Effector memory CD4-positive, alpha-beta T cell (primary cell): ENCODE results near the gene L1CAM.

Source experiments
- DNase-seq, 3 donors: peaks; one replicate each; pipeline ENCODE4 v3.0.0-alpha.2; 2020
- H3K27ac ChIP-seq: 2 replicates; pipeline ENCODE4 v1.7.0; 2013; ENCODE audit warnings: mild to moderate bottlenecking, low read length, moderate library complexity; ENCODE audit not compliant: insufficient read depth, poor library complexity, severe bottlenecking
- H3K27me3 ChIP-seq: replicated peaks from 2 replicates; pipeline ENCODE4 v1.7.0; 2013; ENCODE audit warnings: mild to moderate bottlenecking, low read length; ENCODE audit not compliant: insufficient read depth, control insufficient read depth, poor library complexity, severe bottlenecking
- H3K36me3 ChIP-seq: 2 replicates; pipeline ENCODE4 v1.7.0; 2013; ENCODE audit warnings: mild to moderate bottlenecking, low read length, moderate library complexity; ENCODE audit not compliant: control insufficient read depth, insufficient read depth
- H3K4me1 ChIP-seq: 2 replicates; pipeline ENCODE4 v1.7.0; 2013; ENCODE audit warnings: low read length, mild to moderate bottlenecking; ENCODE audit not compliant: control insufficient read depth, insufficient read depth, poor library complexity, severe bottlenecking
- H3K4me3 ChIP-seq: 2 replicates; pipeline ENCODE4 v1.7.0; 2013; ENCODE audit warnings: low read length, low read depth, mild to moderate bottlenecking; ENCODE audit not compliant: insufficient read depth, poor library complexity, severe bottlenecking
- H3K9me3 ChIP-seq: 2 replicates; pipeline ENCODE4 v1.7.0; 2013; ENCODE audit warnings: mild to moderate bottlenecking, low read length, moderate library complexity; ENCODE audit not compliant: control insufficient read depth

The L1CAM gene

DNA sequence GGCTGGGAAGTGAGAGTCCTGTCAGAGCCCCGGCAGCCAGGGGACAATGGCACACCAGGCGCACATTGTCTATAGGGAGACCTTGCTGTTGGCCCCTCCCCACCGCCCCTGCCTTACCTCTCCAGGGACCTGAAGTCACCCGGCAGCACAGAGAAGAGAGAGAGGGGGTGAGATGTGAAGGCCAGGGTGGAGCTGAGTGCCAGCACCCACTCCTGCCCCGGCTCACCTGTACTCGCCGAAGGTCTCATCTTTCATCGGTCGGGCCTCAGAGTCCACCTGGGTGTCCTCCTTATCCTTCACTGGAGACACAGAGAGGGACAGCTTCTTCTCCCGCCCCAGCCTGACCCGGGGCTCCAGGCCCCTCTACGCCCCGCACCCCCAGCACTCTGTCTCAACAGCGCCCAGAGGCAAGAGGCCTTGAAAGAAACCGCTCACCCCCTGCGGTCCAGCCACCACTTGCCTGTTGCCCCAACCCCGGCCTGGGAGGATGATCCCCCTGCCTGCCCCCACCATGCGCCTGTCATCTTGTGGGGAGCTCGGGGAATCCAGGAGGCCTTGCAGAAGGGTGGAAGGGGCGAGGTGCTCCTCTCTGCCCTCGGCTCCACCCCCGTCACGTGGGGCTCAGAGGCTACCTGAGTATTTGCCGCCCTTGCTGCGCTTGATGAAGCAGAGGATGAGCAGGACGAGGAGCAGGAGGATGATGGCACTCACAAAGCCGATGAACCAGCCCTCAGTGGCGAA, 22.6 kb downstream of the L1CAM start:
- H3K36me3 ChIP-seq: no peaks in the 10 kb centered on the region
- H3K4me1 ChIP-seq: no peaks in the 10 kb centered on the region
- no peak overlapping the region for H3K27ac ChIP-seq
- no peak for DNase-seq
- H3K27me3 ChIP-seq: no peaks in the 10 kb centered on the region
- H3K9me3 ChIP-seq: no peaks in the 10 kb centered on the region
- no peak overlapping the region for H3K4me3 ChIP-seq

DNA sequence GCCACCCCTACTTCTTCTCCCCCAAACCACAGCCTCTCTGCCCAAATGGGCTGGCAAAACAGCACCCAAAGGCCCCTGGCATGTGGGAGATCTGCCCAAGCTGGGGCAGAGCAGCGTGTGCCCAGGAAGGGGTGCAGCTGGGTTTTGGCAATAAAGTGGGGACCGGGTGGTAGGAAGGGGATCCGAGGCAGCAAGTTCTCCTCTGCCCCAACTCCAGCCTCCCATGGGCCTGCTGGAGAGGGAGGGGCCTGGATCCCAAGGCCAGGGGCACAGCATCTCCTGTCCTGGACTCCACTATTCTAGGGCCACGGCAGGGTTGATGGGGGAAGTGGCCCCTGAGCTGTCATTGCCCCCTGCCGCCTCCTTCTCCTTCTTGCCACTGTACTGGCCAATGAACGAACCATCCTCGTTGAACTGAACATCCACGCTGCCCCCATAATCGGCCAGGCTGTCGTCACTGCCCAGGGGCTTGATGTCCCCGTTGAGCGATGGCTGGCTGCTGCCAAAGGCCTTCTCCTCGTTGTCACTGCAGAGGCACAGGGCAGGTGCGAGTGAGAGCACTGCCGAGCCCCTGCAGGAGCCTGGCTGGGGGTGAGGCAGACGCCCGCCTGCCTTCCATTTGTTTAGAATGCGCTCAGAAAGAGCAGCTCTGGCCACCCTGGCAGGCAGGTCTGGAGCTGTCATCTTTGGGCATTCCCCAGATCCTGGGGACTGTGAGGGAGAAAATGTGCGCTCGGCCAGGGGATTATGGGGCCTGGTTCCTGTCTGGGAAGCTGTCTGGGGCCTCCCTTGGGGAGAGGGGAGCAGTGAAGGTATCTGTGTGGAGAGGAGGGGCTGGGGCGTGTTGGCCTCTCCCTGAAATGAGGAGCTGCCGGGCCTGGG, 23.4 kb downstream of the L1CAM start:
- Histone ChIP-seq H3K36me3 (no peaks in the 10 kb centered on the region), H3K27me3 (no peaks in the 10 kb centered on the region), H3K4me3 (no peak overlapping the region), H3K9me3 (no peaks in the 10 kb centered on the region), H3K4me1 (no peaks in the 10 kb centered on the region), H3K27ac (no peak overlapping the region)
- no peak for DNase-seq

DNA sequence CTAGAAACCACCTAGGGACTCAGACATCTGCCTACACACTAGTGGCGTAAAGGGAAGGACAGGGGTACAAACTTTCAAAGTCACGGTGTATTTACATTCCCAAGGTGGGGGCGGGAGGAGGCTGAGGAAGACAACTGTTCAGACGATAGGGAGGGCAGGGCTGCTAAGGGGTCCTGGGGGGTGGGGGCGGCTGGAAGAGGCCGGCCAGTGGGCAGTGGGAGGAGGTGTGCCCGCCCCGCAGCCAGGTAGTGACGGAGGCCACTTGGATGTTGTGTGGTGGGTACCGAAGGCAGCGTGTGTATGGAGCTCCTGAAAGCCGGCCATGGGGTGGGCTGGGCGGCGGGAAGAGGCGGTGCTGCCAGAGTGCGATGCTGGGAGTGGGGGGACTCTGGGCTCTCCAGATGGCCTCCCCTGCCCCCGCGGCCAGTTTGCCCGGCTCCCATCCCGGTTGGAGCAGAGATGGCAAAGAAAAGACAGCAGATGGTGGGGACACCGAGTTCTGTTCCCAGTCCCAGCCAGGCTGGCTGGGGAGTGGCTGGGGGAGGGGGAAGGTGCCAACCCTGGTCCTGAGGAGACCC, 24.2 kb downstream of the L1CAM start:
- Histone ChIP-seq H3K27ac (no peak overlapping the region), H3K4me3 (no peak overlapping the region), H3K36me3 (no peaks in the 10 kb centered on the region), H3K27me3 (no peaks in the 10 kb centered on the region), H3K4me1 (no peaks in the 10 kb centered on the region), H3K9me3 (no peaks in the 10 kb centered on the region)
- no peak for DNase-seq

DNA sequence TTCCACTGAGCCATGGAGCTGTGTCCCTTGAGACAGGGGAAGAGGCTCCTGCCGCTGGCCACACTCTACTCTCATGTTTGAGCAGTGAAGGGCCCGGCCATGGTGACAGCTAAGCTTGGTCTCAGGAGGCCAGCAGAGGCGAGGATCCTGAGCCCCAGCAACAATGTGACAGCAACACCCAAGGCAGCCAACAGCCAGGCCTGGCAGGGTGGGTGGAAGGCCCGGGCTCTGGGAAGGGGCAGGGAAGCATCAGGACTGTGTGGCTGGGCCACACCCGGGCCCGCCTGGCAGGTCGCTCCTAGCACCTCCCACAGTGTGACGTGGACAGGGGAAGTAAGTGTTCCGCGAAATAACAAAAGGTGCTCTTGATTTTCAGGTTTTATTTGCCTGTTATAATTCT, 24.8 kb downstream of the L1CAM start:
- no peaks in the 10 kb centered on the region for H3K9me3 ChIP-seq
- DNase-seq: no peak

DNA sequence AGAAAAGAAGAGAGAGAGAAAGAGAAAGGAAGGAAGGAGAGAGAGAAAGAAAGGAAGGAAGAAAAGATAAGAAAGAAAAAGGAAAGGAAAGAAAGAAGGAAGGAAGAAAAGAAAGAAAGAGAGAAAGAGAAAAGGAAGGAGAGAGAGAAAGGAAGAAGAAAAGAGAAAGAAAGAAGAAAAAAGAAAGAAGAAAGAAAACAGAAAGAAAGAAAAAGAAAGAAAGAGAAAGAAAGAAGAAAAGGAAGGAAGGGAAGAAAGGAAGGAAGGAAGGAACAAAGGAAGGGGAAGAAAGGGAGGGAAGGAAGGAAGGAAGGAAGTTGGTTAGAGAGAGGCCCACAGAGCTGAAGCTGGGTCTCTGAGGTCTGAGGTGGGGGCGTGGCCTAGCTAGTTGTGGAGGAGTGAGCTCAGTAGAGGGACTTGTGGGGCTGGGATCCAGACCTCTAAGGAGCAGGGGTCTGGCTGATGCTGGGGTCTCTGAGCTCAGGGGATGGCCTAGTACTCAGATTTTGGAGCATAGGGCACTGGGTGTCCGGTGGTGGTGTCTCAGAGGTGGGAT, 28.5 kb downstream of the L1CAM start:
- no peak overlapping the region for H3K27ac ChIP-seq
- H3K9me3 ChIP-seq: no peaks in the 10 kb centered on the region
- H3K36me3 ChIP-seq: no peaks in the 10 kb centered on the region
- DNase-seq: no peak
- no peaks in the 10 kb centered on the region for H3K27me3 ChIP-seq
- H3K4me1 ChIP-seq: no peaks in the 10 kb centered on the region
- no peak overlapping the region for H3K4me3 ChIP-seq

More for the DNA sequence above, 24.8 kb downstream of the L1CAM start:
- Histone ChIP-seq H3K27me3 (no peaks in the 10 kb centered on the region), H3K4me3 (no peak overlapping the region), H3K27ac (no peak overlapping the region), H3K4me1 (no peaks in the 10 kb centered on the region), H3K36me3 (no peaks in the 10 kb centered on the region)

DNA sequence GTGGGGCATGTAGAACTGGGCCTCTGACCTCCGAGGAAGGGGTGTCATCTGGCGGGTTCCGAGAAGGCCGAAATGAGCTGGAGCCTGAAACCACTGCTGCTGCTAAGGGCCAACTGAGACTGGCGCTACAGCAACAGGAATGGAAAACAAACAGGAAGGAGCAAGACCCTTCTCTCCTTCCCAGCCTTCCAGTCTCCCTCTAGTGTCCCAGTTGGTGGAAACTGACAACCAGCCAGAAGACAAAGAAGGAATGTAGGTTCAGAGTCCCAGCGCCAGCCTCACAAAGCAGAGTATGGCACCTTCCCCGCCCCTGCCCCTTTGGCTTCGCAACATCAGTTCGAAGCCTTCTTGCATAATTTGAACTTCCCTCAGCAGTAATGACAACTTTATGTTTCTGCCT, 31.3 kb downstream of the L1CAM start:
- H3K4me1 ChIP-seq: no peaks in the 10 kb centered on the region
- H3K4me3 ChIP-seq: no peak overlapping the region
- no peak for DNase-seq
- H3K36me3 ChIP-seq: no peaks in the 10 kb centered on the region
- no peaks in the 10 kb centered on the region for H3K27me3 ChIP-seq
- no peak overlapping the region for H3K27ac ChIP-seq
- H3K9me3 ChIP-seq: no peaks in the 10 kb centered on the region

DNA sequence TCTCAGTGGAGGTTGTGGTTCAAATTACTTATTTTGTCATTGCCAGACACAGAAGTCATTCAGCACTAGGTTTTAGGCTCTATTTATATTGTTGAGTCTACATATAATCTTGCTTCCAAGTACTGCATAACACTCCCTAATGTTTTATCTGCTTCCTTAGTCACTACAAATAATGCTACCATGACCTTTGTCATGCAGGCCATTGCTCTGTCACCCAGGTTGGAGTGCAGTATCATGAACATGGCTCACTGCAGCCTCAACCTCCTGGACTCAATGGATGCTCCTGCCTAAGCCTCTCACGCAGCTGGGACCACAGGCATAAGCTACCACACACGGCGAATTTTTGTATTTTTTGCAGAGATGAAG, 32.1 kb downstream of the L1CAM start:
- Histone ChIP-seq H3K36me3 (no peaks in the 10 kb centered on the region), H3K4me1 (no peaks in the 10 kb centered on the region), H3K27ac (no peak overlapping the region), H3K9me3 (no peaks in the 10 kb centered on the region), H3K27me3 (no peaks in the 10 kb centered on the region), H3K4me3 (no peak overlapping the region)
- no peak for DNase-seq

DNA sequence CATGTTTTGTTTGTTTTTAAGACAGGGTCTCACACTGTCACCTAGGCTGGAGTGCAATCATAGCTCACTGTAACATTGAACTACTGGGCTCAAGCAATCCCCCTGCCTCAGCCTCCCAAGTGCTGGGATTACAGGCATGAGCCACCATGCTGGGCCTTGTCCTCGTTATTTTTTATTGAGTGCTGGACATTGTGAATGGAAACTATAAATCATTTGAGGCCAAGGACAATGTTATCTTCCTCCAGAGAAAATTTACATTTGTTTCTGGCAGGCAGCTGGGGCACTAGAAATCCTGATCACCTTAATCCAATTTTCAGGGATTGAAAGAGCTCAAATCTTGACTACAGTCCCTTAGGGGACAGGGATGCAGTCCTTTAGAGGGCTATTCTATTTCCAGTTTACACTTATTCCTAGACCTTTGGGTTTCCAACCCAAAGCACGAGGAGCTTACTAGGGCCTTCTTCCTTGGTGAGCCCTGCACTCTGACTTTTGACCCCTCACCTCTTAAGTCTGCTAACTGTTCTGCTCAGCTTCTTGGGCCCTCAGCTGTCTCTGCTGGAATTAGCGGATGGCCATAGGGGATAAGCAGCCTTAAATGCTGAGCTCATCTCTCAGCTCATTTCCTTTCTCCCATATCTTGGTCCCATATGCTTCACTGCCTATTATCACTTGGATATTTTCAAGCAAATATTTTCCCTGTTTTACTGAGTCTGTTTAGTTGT, 32.6 kb downstream of the L1CAM start:
- no peaks in the 10 kb centered on the region for H3K9me3 ChIP-seq
- H3K27me3 ChIP-seq: no peaks in the 10 kb centered on the region
- DNase-seq: no peak
- no peaks in the 10 kb centered on the region for H3K36me3 ChIP-seq
- no peak overlapping the region for H3K27ac ChIP-seq
- no peak overlapping the region for H3K4me3 ChIP-seq
- no peaks in the 10 kb centered on the region for H3K4me1 ChIP-seq

DNA sequence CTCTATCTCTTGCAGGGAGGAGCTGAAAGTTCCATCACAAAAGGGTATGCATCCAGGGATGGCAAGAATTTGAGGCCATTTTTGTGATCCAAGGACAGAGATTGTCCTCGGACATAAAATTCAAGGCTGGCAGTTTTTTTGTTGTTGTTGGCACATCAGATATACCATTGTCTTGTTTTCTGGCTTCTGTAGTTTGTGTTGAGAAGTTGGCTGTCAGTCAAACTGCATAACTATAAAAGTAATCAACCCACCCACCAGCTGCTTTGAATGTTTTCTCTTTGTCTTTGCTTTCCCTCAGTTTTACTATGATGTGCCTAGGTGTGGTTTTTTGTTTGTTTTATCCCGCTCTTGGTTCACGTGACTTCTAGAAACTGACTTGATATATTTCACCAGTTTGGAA, 34.0 kb downstream of the L1CAM start:
- Histone ChIP-seq H3K36me3 (no peaks in the 10 kb centered on the region), H3K27ac (no peak overlapping the region), H3K9me3 (no peaks in the 10 kb centered on the region), H3K4me1 (no peaks in the 10 kb centered on the region), H3K4me3 (no peak overlapping the region), H3K27me3 (no peaks in the 10 kb centered on the region)
- no peak for DNase-seq
